Epidermal melanocyte (primary cell): ENCODE measurements around the gene MEIKIN.
"Not testable (repeated sequence)": the region's sequence is repeated elsewhere in the genome, so short reads cannot be mapped to it uniquely, and the experiment has no call there.

Source experiments
- DNase-seq: peaks from one replicate; pipeline ENCODE4 v3.0.0; 2011; ENCODE audit warnings: low spot score; ENCODE audit not compliant: insufficient read length

MEIKIN gene

DNA sequence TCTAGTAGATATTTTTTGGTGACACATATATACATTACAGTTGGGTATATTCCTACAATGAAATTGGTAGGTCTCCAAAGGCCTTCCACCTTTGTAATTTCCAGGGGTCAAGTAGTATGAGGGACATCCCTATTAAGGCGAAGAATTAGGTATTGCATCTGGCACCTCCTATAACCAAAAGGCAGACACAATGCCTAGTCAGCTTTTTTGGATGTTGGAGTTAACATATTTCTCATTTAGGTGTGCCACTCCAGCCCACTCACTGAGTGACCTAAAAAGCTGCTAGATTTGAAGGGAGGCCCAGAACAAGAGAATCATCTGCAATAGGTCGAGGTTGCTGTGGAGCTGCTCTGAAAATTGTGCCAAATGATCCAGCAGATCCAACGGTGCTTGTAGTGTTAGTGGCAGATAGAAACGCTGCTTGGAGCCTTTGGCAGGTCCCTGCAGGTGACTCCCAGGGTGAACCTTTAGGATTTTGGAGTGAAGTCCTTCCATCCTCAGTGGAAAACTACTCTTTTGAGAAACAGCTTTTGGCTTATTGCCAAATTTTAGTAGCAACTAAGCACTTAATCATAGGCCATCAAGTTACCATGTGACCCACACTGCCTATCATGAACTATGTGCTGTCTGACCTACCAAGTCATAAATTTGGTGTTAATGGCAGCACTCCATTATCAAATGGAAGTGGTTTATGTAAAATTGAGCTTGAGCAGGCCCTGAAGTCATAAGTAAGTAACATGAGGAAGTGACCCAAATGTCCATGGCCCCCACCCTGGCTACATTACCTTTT, 132.9 kb downstream of the MEIKIN start:
- no peak for DNase-seq

- DNase-seq = no peak
Observed at GRCh38 chr5:131810510-131811249, 134.8 kb downstream of the MEIKIN start.

DNA sequence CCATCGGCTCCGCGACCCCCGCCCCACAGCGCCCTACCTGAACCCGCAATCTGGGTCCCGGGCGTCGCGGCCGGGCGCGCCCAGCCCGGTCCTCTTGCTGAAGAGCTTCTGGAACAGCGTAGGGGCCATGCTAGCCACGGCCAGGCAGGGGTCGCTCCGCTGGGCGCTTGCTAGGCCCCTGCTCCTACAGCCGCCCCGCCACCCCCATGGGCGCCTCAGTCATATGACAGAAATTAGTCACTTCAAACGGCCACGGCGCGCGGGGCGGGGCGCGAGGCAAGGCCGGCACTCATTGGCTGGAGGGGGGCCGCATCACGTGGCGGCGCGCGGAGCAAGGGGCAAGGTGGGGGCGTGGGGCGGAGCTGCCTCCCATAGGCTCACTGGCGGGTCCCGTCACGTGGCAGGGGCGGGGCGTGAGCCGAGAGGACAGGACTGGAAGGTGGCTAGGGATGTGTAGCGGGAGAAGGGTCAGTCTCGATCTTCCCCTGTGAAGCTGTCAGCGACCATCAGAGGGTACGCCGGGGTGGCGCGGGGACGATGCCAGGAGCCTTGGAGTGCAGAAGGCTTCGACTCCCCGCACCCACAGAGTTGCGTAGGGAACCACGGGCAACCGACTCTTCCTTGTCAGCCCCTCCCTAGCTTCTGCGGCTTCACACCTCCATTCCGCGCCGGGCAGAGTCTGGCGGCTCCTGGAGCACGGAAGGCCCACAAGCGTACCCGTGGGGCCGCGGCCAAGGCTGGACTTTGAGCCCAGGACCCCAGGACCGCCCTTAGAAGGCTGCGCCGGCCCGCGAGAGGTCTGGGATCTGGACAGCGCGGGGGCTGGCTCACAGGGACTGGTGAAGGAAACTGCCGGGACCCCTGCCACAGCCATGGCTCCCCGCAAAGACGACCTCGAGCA, 148.4 kb downstream of the MEIKIN start, which contains the start of gene FNIP1:
TSS of gene FNIP1 (minus strand) at position 225 of the 901 bp plus-strand sequence. CDS start at position 129, 96 bp downstream.
- peak; percentile 99 for DNase-seq

DNA sequence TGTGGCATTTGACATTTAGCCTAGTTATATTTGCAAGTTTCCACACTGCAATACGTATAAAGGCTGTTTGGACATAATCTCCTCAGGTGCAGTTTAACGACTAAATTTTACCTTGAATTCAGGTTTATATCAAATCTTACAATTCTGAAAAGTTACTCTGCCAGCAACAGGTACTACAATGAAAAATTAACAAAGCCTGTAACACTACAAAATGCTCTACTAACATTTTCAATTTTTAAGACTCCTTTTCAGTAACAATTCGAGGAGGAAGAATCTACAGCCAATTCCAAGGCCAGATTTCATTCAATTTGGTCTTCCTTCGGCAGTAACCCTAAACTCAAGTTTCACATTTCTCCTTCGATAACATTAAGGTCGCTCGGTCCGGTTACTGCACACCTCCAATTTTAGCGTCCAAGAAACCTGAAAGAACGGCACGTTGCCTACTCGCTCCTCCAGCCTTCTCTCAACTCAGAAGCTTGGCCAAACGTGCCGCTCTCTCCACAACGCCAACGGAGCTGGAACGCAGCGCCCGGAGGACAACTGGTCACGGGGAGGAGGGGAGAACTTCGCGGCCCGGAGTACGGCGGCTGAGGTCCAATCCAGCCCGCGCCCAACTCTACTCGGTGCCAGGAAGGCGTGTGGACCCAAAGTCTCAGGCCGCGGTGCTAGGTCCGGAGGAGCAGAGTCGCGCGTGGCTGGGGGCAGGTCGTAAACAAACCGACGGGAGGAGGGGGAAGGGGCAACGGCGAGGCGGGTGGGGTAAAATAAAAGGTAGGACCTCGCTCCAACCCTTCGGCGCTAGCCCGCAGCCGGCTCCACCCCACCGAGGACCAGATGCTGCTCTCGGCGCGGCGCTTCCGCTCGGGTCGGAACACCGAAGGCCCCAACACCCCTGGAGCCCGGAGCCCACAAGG, 149.3 kb downstream of the MEIKIN start:
- DNase-seq = peak; percentile 40

- DNase-seq = no peak
Observed at GRCh38 chr5:131795228-131795627, 150.2 kb downstream of the MEIKIN start.

- DNase-seq = no peak
Observed at GRCh38 chr5:131794586-131794985, 150.9 kb downstream of the MEIKIN start.

DNA sequence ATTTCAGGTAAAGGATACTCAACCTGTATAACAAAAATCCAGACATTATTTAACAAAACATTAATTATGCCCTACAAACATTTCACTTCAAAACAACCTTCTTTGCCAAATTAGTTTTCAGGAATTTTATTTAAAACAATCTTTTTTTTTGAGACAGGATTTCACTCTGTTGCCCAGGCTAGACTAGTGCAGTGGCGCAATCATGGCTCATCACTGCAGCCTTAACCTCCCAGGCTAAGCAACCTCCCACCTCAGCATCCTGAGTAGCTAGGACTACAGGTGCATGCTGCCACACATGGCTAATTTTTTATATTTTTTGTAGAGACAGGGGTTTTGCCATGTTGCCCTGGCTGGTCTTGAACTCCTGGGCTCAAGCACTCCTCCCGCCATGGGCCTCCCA, 152.6 kb downstream of the MEIKIN start:
- DNase-seq = no peak

GRCh38 chr5:131791866-131792265, 153.6 kb downstream of the MEIKIN start:
- DNase-seq = no peak

DNA sequence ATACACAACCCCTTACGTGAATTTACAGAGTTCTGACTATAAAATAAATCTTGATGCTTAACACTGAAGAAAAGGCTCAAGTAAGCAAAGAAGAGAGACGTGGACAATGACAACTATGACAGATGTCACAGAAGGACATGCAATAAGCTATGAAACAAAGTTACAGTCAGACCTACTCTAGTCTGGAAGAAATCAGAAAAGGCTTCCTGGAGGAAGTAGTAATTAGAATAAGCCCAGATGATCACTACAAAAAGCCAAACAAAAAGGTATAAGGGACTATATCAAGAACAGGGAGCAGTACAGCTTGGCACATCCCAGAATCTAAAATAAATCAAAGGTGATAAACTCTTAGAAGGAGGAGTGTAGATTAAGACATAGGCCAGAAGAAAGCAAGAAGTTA, 154.9 kb downstream of the MEIKIN start:
- no peak for DNase-seq

GRCh38 chr5:131789765-131790164, 155.7 kb downstream of the MEIKIN start:
- DNase-seq = no peak

DNA sequence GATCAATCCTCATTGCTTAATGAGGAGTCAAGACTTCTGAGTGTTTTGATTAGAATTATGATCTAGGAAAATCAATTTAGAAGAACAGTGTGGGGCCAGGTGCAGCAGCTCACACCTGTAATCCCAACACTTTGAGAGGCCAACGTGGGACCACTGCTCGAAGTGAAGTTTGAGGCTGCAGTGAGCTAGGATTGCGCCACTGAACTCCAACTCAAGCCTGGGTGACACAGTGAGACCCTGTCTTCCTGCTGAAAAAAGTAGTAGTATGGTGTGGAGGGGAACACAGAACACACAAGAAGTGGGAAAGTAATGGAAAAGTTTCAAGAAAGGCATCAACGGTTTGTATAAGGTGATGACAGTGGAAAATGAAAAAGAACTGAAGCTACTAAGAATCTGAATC, 157.7 kb downstream of the MEIKIN start:
- no peak for DNase-seq

DNA sequence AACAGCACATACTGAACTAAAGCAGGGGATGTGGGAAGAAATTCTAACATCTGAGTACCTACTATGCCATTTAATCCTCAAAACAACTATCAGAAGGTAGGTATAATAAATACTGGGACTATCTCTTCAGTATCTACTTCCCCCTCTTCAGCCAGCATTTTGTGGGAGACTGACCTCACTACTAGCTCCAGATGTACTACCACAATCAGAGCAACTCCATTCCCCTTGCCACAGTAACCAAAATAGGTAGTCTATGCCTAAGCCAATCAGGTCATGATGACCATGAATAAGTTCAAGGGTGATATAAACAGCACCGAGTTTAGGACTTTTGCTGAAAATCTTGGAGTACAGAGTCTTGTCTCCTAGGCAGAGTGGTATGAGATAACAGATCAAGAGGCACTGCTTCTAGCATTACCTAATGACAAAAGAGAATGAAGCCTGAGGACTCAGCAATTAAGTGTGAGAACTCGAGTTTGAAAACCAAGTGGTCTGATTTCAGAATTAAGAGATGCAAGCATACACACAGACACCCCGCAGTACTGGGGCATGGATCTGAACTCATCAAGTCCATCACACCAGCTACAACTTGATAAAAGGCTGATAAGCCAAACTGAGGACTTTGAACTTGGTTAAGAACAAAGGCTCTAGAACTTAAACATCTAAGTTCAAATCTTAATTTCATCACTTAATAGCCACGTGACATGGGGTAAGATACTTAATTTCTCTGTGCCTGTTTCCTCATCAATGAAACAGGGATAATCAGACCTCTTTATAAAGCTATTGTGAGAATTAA, 158.4 kb downstream of the MEIKIN start:
- no peak for DNase-seq

DNA sequence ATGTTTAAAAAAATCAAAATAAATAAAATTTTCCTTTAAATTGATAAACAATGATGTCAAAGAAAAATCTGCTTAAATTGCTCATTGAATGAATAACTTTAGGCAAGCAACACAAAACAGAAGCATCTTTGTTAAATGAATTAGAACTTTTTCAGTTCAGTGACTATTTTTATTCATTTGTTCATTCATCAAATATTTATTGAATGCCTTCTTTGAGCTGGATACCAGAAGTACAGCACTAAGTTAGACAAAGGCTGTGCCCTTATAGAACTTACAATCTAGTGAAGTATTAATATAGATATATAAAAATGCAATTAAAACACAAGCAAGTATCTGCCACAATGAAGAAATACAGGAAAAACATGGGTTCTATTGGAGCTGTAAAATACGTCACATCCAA, 159.4 kb downstream of the MEIKIN start:
- no peak for DNase-seq

DNA sequence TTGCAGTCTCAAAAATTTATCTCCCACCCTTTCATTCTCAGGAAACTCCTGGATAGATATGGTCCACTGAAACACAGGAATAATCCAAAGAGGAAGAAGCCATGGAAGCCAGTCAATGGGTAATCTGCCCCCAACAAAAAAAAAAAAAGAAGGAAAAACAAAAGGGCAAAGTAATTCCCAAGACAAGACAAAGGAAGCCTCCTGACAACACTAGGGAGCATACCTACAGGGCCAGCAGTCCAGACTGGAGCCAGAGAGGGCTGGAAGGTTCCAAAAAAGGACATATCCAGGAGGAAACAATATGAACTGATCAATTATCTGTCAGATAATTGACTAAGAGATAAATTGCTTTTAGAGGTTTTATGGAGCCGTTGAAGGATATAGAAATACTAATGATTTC, 161.6 kb downstream of the MEIKIN start:
- no peak for DNase-seq

DNA sequence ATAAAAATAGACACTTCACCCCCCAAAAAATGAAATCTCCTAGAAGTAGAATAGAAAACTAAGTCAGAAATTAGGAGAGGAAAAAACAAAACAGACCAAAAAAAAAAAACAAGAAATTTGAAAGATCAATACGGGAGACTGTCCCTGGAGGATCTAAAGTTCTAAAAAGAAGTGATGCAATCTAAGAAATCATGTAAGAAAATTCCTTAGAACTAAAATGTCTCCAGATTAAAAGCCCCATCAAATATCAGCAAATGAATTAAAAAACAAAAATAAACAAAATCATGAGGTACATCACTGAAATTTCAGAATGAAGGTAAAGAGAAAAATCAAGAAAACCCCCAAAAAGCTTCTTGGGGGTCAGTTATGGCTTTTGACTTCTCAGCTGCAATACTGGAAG, 162.1 kb downstream of the MEIKIN start:
- no peak for DNase-seq

- no peak for DNase-seq
Observed at GRCh38 chr5:131782717-131783116, 162.7 kb downstream of the MEIKIN start.

- DNase-seq = not testable (repeated sequence)
Observed at GRCh38 chr5:131778141-131778540, 167.3 kb downstream of the MEIKIN start.

DNA sequence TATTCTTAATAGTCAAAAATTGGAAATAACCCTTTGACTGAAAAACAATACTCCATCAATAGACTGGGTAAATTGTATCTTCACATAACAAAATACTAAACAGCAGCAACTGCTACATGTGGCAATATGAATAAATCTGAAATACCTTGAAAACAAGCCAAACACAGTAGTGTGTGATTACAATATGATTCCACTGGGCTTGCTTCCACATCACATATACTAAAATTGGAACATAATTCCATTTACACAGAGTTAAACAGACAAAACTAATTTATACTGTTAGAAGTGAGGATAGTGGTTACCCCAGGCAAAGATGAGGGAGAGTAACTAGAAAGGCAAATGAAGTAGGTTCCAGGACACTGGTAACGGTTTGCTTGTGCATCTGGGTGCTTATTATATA, 169.0 kb downstream of the MEIKIN start:
- no peak for DNase-seq

DNA sequence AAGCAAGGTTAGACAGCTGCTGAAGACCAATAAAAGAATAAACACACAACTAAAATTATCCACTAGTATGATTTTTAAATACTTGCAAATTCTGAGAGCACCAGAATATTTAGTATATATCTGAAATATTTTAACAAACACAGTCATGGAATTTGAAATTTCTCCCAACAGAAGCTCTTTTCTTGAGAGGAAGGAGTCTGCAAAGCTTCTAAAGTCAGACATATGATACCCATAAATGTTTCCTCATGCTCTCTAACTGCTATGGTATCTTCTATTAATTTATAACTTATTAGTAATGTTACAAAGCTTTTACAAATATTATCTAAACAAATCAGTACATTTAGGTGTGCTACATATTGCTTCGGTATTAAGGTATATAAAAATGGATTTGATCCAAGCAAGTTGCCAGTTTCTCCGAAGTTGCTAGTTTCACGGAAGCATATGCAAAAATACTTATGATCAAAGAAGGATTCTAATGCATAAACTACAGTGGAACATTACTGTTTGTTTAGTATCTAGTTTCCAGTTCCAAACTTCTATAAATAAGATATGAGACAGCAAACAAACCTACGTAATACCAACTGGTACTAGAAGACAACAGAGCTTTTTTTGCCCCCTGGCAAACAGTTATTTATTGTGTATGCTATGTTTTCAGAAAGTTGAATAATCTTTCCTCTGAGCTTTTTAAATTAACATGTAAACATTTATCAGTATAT, 170.7 kb downstream of the MEIKIN start:
- DNase-seq = no peak
